GM21825 (cell line): ENCODE measurements around the gene ANKRD24.
"Not testable (repeated sequence)": the region's sequence is repeated elsewhere in the genome, so short reads cannot be mapped to it uniquely, and the experiment has no call there.

Experiments used
- ATAC-seq: cut with Tn5 transposase; IDR thresholded peaks from one replicate; pipeline ENCODE4 v1.9.1; 2021; ENCODE audit warnings: mild to moderate bottlenecking, moderate library complexity; ENCODE audit not compliant: unreplicated experiment

ANKRD24 gene

DNA sequence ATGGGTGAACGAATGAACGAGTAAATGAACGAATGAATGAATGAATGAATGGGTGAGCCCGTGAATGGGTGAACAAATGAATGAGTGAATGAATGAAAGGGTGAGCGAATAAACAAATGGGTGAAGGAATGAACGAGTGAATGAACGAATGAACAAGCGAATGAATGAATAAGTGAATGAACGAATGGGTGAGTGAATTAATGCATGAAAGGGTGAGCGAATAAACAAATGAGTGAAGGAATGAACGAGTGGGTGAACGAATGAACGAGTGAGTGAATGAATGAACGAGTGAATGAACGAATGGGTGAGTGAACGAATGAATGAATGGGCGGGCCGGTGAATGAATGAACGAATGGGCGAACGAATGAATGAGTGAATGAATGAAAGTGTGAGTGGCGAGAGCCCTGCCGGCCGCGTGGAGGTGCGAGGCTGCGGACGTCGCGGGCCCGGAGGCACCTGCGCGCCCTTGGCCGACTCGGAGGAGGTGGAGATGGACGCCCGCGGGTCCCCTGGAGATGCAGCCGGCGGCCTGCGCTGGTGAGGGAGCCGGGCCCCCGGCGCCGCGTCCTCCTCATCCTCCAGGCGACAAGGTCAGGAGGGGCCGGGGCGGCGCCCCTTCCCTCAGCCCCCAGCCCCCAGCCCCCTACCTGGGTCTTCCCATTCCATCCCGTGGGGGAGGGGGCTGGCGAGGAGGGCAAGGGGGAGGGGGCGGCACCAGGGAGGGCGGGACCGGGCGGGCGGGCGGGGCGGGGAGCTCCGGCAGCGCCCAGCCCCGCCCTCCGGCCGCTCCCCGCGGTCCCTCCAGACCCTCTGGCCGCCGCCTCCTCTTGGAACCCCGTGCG, 15.4 kb downstream of the ANKRD24 start:
- no peak for ATAC-seq

DNA sequence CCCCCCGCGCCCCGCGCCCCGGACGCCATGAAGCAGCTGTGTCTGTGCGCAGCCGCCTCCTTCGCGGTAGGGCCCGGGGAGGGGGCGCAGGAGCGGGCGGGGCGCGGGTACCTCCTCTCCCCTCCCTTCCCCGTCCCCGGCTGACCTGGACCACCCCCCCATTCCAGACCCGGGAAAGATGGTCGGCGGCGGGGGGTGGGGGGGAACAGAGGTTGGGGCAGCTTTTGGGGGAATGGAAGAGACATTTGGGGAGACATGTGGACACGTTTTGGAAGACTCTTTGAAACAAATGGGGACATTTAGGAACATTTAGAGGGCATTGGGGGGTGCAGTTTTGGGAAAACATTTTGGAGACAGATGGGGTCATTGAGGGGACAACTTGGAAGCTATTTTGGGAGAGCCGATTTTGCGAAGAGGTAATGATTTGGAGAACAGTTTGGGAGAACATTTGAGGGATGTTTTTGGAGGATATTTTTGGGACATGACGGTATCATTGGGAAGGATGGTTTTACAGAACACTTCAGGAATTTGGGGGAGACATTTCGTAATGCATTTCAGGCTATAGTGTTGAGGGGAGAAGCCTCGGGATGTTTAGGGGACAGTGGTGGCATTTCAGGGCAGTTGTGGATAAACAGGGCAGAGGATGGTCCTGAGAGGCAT, 16.1 kb downstream of the ANKRD24 start:
- no peak for ATAC-seq

DNA sequence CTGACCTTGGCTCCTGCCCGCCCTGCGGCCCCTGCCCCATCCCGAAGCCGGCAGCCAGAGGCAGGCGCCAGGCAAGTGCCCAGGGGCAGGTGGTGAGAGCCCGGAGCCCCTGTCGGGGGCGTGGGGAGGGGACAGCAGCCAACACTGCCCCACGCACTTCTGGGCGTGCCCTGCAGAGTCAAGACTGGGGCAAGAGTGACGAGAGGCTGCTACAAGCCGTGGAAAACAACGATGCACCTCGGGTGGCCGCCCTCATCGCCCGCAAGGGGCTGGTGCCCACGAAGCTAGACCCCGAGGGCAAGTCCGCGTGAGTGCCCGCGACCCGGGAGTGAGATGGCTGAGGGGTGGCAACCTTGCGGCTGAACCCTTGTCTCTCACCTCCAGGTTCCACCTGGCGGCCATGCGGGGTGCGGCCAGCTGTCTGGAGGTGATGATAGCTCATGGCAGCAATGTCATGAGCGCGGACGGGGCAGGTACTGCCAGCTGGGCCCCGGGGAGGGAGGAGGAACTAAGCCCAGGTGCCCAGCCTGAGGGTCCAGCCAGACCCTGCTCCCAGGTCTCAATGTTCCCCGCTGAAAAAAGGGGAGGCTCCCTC, 17.3 kb downstream of the ANKRD24 start:
- no peak for ATAC-seq

DNA sequence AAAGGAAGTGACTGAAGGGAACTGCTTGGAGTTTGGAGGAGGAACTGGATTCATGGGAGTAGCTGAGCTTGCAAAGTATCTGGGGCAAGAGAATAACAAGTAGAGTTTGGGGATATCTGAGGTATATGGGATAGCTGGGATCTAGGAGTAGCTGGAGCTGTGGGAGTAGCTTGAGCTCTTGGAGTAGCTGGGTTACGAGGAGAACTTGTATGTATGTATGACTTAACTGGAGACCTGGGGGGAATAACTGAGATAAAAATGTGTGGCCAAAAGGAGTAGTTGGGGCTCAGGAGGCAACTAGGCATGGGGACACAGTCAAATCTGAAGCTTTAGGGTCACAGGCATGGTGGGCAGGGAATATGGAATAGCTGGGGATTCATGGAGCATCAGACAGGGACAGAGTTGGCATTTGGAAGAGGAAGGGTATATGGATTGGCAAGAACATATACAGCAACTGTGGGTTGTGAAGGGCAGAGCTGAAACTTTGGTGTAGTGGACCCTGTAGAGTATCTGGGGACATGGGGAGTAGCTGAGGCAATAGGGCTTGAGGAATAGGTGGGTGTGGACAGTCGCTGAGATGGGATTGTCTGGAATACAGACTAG, 18.6 kb downstream of the ANKRD24 start:
- no peak for ATAC-seq

DNA sequence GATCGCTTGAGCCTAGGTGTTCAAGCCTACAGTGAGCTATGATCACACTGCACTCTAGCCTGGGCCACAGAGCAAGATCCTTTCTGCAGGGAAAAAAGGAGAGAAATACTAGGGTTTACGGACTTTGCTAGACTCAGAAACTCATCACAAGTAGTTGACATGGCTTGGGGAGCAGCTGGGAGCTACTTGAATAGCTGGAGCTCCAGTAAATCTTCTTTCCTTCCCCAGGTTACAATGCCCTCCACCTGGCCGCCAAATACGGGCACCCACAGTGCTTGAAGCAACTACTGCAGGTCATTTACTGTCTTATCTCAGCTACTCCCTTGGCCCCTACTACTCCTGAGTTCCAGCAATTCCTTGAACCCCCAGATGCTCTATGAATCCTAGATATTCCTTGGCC, 19.3 kb downstream of the ANKRD24 start:
- no peak for ATAC-seq

DNA sequence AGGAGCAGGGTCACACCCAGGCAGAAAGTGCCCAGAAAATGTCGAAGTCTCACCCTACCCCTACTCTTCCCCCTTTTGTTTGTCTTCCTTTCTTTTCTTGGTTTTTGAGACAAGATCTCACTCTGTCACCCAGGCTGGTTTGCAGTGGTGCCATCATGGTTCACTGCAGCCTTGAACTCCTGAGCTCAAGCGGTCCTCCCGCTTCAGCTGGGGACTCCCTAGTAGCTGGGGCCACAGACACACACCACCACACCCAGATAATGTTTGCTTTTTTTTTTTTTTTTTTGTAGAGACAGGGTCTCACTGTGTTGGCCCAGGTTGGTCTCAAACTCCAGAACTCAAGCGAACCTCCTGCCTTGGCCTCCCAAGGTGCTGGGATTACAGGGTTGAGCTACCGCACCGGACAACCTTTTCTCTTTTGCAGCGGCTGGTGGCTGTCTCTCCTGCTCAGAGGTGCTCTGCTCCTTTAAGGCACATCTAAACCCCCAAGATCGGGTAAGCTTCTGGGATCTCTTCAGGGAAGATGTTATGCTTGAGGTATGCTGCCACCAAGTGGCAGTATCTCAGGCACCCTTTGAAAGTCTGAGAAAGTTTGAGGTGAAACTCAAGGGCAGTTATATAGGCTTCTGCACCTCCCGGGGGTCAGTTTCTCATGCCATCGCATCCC, 24.5 kb downstream of the ANKRD24 start:
- ATAC-seq = no peak

DNA sequence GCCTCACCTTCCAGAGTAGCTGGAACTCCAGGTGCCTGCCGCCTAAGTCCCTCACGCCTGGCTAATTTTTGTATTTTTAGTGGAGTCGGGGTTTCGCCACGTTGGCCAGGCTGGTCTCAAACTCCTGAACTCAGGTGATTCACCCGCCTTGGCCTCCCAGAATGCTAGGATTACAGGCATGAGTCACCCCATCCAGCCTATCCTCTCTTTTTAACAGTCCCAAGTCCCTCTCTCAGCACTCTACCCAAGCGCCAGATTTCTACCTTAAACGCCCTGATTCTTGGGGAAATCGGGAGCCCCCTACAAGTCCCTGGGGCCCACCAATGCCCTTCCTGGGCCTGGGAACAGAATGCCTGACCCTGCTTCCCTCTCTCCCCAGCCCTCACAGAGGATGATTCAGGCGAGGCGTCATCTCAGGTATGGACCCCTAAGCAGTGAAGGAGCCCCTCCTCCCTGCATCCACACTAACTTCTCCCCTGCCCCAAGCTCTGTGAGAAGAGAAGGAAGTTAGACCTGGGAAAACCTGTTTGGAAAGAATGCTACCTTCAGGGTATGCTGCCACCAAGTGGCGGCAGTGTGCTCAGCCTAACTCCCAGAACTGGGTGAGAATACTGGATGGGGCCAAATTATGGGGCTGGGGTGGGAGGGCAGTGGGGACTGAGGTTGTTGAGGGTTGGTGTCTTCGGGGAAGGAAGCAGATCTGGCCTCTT, 26.1 kb downstream of the ANKRD24 start:
- ATAC-seq = no peak

DNA sequence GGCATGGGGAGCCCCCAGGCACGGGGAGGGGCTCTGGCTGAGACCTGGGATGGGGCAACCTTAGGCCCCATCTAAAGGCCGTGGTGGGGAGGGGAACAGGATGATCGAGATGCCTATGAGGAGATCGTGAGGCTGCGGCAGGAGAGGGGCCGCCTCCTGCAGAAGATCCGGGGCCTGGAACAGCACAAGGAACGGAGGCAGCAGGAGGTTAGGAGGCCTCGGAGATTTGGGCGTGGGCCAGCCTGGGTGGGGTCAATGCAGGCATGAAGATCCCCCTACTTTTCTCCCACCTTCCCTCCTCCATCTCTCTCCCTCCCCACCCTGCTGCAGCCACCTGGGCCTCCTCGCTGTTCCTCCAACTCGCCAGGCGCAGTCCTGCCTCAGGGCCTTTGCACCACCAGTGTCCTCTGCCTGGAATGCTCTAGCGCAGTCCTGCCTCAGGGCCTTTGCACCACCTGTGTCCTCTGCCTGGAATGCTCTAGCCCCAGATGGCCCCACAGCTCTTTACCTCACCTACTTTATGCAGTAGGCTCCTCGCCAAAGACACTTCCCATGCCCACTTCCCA, 27.8 kb downstream of the ANKRD24 start:
- no peak for ATAC-seq

DNA sequence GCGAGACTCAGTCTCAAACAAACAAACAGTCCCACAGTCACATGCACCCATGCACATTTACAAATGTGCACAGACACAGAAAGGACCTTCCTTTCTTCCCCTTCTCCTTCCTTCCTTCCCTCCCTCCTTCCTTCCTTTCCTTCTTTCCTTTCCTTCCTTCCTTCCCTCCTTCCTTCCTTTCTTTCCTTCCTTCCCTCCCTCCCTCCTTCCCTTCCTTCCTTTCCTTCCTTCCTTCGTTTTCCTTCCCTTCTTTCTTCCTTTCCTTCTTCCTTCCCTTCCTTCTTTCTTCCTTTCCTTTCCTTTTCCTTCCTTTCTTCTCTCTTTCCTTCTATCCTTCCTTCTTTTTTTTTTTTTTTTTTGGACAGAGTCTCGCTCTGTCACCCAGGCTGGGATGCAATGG, 30.6 kb downstream of the ANKRD24 start:
- ATAC-seq = no peak

DNA sequence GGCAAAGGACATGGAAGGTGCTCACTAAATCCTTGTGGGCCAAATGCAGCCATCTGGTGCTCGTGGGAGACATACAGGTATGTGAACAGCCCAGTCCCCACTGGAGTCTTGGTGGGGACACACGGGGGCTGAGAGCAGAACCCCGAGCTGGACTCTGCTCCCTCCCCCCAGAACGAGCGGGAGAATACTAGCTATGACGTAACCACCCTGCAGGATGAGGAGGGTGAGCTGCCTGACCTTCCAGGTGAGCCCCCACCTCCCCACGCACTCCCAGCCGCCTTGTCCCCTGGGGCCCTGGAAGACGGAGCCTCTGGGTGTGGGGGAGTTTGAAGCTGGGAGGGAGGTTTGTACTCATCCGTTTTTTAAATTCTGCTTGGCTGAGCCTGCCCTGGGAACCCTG, 33.3 kb downstream of the ANKRD24 start:
- no peak for ATAC-seq

DNA sequence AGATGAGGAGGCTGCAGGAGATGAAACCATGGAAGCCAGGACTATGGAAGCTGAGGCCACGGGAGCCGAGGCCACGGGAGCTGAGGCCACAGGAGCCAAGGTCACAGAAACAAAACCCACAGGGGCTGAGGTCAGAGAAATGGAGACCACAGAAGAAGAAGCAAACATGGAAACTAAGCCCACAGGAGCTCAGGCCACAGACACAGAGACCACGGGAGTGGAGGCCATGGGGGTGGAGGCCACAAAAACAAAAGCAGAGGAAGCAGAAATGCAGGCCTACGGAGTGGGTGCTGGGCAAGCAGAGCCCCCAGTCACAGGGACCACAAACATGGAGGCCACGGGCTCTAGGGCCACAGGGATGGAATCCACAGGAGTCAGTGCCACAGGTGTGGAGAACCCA, 34.4 kb downstream of the ANKRD24 start:
- no peak for ATAC-seq

DNA sequence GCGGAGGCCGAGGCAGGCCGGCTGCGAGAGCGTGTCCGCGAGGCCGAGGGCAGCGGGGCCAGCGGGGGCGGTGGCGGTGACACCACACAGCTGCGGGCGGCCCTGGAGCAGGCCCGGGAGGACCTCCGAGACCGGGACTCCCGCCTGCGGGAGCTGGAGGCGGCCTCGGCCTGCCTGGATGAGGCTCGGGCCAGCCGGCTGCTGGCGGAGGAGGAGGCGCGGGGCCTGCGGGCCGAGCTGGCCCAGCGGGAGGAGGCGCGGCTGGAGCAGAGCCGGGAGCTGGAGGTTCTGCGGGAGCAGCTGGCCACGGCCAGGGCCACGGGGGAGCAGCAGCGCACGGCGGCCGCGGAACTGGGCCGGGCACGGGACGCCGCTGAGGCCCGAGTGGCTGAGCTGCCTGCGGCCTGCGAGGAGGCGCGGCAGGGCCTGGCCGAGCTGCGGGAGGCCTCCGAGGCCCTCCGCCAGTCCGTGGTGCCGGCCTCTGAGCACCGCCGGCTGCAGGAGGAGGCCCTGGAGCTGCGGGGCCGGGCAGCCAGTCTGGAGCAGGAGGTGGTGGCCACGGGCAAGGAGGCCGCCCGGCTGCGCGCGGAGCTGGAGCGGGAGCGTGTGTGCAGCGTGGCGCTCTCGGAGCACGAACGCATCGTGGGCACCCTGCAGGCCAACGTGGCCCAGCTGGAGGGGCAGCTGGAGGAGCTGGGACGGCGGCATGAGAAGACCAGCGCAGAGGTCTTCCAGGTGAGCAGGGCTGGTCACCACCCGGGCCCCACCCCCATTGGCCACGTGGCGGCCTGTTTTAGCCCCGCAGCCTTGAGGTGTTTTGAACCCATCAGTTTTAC, 35.2 kb downstream of the ANKRD24 start:
- ATAC-seq = no peak

DNA sequence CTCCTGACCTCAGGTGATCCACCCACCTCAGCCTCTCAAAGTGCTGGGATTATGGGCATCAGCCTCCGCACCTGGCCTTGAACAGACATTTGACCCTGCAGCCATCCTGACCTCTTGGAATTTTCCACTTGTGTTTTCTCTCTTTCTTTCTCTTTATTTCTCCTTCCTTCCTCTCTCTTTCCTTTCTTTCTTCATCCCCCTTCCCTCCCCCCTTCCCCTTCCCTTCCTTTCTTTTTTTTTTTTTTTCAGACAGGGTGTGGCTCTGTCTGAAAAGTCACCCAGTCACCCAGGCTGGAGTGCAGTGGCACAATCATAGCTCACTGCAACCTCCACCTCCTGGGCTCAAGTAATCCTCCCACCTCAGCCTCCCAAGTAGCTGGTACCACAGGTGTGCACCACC, 36.0 kb downstream of the ANKRD24 start:
- ATAC-seq = not testable (repeated sequence)

DNA sequence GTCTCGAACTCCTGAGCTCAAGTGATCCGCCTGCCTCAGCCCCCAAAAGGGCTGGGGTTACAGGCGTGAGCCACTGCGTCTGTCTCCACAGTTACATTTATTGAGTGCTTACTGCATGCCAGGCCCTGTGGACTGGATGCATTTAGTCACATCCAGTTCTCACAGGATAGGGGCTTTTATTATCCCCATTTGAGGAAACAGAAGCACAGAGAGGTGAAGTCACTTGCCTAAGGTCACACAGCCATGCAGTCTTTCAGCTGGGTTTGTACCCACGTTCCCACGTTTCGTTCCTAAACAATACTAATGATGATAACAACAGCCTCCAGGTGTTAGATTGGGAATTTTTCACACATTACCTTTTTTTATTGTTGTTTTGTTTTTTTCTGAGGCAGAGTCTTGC, 37.7 kb downstream of the ANKRD24 start:
- ATAC-seq = no peak

DNA sequence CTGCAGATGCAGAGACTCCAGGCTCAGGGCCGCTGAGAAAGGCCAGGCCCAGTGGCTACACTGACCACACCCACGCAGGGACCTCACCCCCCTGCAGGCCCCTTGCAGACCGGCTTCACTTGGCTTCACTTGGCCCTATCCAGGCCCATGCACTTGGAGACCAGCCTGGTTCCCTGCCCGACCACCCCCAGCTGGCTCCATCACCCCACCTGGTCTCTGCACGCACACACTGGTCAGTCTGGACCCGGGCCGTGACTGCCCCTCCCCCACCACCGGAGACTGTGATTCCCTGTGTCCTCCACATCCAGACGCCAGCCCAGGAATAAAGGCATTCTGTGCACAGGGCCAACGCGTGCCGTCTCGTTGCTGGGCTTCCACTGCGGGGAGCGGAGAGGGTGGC, 42.0 kb downstream of the ANKRD24 start:
- no peak for ATAC-seq

DNA sequence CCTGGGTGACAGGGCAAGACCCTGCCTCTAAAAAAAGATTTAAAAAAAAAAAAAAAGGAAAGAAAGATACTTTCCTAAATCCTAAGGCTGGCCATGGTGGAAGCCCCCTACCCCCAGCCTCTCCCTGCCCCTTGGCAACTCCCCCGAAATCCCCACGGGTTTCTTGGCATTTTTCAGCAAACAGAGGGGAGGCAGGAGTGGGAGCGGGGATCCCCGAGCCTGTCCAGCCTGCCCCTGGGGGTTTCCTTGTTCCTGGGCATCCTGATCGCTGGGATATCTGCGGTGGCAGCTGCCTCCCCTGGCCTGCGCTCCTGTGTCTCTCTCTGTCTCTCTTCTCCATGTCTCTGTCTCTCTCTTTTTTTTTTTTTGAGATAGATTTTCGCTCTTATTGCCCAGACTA, 43.4 kb downstream of the ANKRD24 start:
- no peak for ATAC-seq

DNA sequence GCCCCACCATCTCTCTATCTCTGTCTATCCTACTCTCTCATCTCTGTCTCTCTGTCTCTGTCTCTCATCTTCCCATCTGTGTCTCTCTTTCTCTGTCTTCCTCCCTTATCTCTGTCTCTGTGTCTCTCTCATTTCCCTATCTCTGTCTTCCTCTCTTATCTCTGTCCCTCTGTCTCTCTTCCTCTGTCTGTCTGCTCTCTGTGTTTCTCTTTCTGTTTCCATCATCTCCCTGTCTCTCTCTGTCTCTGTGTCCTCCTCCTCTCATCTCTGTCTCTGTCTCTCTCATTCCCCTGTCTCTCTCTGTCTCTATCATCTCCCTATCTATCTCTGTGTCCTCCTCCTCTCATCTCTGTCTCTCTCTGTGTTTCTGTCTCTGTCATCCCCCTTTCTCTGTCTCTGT, 45.3 kb downstream of the ANKRD24 start:
- ATAC-seq = no peak

DNA sequence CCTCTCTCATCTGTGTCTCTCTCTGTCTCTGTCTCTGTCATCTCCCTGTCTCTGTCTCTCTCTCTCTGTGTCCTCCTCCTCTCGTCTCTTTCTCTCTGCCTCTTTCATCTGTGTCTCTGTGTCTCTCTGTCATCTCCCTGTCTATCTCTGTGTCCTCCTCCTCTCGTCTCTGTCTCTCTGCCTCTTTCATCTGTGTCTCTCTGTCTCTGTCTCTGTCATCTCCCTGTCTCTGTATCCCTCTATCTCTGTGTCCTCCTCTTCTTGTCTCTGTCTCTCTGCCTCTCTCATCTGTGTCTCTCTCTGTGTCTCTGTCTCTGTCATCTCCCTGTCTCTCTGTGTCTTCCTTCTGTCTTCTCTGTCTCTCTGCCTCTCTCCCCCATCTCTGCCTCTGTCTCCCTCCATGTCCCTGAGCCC, 46.3 kb downstream of the ANKRD24 start:
- ATAC-seq = no peak

DNA sequence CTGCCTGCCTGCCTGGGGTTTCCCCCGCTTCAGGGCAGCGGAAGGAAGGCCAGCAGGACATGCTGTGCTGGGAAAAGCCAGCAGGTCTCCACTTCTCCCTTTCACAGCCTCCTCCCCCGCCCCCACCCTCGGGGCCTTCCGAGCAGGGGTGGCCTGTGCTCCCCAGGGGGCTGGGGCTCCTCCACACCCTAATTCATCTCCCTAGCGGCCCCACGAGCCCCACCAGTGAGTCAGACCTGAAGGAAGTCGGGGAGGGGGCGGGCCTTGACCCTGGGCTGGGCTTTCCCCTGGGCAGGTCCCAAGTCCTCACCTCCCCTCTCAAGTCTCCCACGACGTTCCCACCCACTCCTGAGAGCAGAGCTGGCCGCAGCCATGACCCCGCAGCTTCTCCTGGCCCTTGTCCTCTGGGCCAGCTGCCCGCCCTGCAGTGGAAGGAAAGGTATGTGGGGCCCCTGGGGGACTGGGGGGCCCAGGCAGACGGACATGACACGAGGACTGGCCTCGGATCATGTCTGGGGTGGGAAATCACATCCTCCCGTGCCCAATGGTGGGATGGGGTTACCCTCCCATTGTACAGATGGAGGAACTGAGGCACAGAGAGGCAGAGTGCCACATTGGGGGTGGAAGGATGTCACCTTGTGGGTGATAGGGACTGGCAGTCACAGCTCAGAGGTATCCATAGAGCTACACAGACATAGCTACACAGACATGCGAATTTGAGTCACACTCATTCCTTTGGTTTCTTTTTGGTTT, 46.9 kb downstream of the ANKRD24 start, which contains the start of gene EBI3:
TSS of gene EBI3 (plus strand) at position 345 of the 753 bp plus-strand sequence. CDS start at position 373, 28 bp downstream.
- peak; percentile 62 for ATAC-seq
